IMR-90 (cell line): ENCODE results near the gene TUBG2. TPM values are rescaled to one million over a fixed set of nuclear protein-coding genes. Genes with fewer than 3 reads are reported as not detected.

Experiments
- ATAC-seq: fragments of 200-7000 bp; cut with Tn5 transposase; 2 replicates; pipeline ENCODE4 v1.9.1; 2020; ENCODE audit warnings: low read depth, mild to moderate bottlenecking, moderate library complexity
- BruUV-seq: library from RNA; stranded (reverse); fragments of 400-500 nt; replicated peaks from 2 replicates; lab custom pipeline; 2021; lab: Mats Ljungman, UMichigan
- CTCF ChIA-PET: fragments of 300-600 bp; formaldehyde crosslinking; extraction: SDS; loops from one replicate; lab custom pipeline; 2021; ENCODE audit warnings: antibody characterized with exemption; lab: Yijun Ruan, JAX
- POLR2A ChIA-PET: fragments of 300-600 bp; sonication (Branson Sonifier 250); formaldehyde crosslinking; loops from one replicate; lab custom pipeline; 2022; ENCODE audit warnings: antibody characterized with exemption; ENCODE audit not compliant: unreplicated experiment; lab: Charles Lee
- DNase-seq: peaks from one replicate; pipeline ENCODE4 v3.0.0; 2013
- H2AFZ ChIP-seq: replicated peaks from 2 replicates; pipeline ENCODE3; 2013; ENCODE audit warnings: low read length, mild to moderate bottlenecking; ENCODE audit not compliant: poor library complexity
- H2AK5ac ChIP-seq: 2 replicates; pipeline ENCODE4 v1.6.1; 2013; ENCODE audit warnings: low read depth, low read length, inconsistent platforms
- H2AK9ac ChIP-seq: replicated peaks from 2 replicates; pipeline ENCODE3; 2013; ENCODE audit warnings: mild to moderate bottlenecking, low read depth, low read length, moderate library complexity; ENCODE audit not compliant: poor library complexity
- H2BK120ac ChIP-seq: 2 replicates; pipeline ENCODE4 v1.6.1; 2013; ENCODE audit warnings: low read depth, low read length, inconsistent platforms
- H2BK15ac ChIP-seq: 3 replicates; pipeline ENCODE4 v1.6.1; 2013; ENCODE audit warnings: low read depth, low read length, inconsistent platforms
- H2BK20ac ChIP-seq: 2 replicates; pipeline ENCODE4 v1.6.1; 2013; ENCODE audit warnings: low read depth, mild to moderate bottlenecking, inconsistent platforms, low read length, moderate library complexity
- H2BK5ac ChIP-seq: 2 replicates; pipeline ENCODE4 v1.6.1; 2013; ENCODE audit warnings: mild to moderate bottlenecking, low read depth, low read length, inconsistent platforms; ENCODE audit not compliant: poor library complexity, severe bottlenecking
- H3K14ac ChIP-seq: replicated peaks from 2 replicates; pipeline ENCODE4 v1.6.1; 2013; ENCODE audit warnings: low read depth, low read length, inconsistent platforms
- H3K18ac ChIP-seq: 2 replicates; pipeline ENCODE4 v1.6.1; 2013; ENCODE audit warnings: low read depth, low read length, control low read depth
- H3K23ac ChIP-seq: 2 replicates; pipeline ENCODE4 v1.6.1; 2013; ENCODE audit warnings: low read depth, low read length, inconsistent platforms
- H3K27ac ChIP-seq: 2 replicates; pipeline ENCODE4 v1.5.1; 2013; ENCODE audit warnings: mild to moderate bottlenecking, control low read depth, low read length; ENCODE audit not compliant: insufficient read depth
- H3K27me3 ChIP-seq: 2 replicates; pipeline ENCODE4 v1.6.1; 2013; ENCODE audit warnings: low read length; ENCODE audit not compliant: control insufficient read depth, insufficient read depth
- H3K36me3 ChIP-seq: 2 replicates; pipeline ENCODE4 v1.6.1; 2013; ENCODE audit warnings: low read length, mixed read lengths; ENCODE audit not compliant: control insufficient read depth, insufficient read depth
- H3K4ac ChIP-seq: 2 replicates; pipeline ENCODE4 v1.6.1; 2013; ENCODE audit warnings: low read depth, low read length, inconsistent platforms
- H3K4me1 ChIP-seq: 2 replicates; pipeline ENCODE4 v1.6.1; 2013; ENCODE audit warnings: low read length, mixed read lengths; ENCODE audit not compliant: control insufficient read depth, insufficient read depth
- H3K4me2 ChIP-seq: 2 replicates; pipeline ENCODE4 v1.6.1; 2013; ENCODE audit warnings: low read depth, mild to moderate bottlenecking, control low read depth, low read length, moderate library complexity
- H3K4me3 ChIP-seq: 2 replicates; pipeline ENCODE4 v1.5.1; 2013; ENCODE audit warnings: low read depth, mild to moderate bottlenecking, control low read depth, low read length, moderate library complexity; ENCODE audit not compliant: insufficient read depth
- H3K56ac ChIP-seq: 2 replicates; pipeline ENCODE4 v1.6.1; 2013; ENCODE audit warnings: low read length, inconsistent platforms; ENCODE audit not compliant: insufficient read depth; ENCODE audit errors: extremely low read depth
- H3K79me1 ChIP-seq, 2 experiments: 2 replicates each; pipeline ENCODE4 v1.6.1; 2013; ENCODE audit warnings: low read length in 2 of 2, inconsistent platforms in 1 of 2, low read depth in 1 of 2
- H3K9ac ChIP-seq: 2 replicates; pipeline ENCODE4 v1.6.1; 2013; ENCODE audit warnings: low read depth, low read length, control low read depth
- H3K9me1 ChIP-seq: 2 replicates; pipeline ENCODE4 v1.6.1; 2013; ENCODE audit warnings: low read length, inconsistent platforms; ENCODE audit not compliant: insufficient read depth
- H3K9me3 ChIP-seq: 2 replicates; pipeline ENCODE4 v1.6.1; 2013; ENCODE audit warnings: low read length; ENCODE audit not compliant: control insufficient read depth, insufficient read depth
- H4K20me1 ChIP-seq: 2 replicates; pipeline ENCODE4 v1.6.1; 2013; ENCODE audit warnings: low read length, inconsistent platforms; ENCODE audit not compliant: insufficient read depth
- H4K5ac ChIP-seq: 2 replicates; pipeline ENCODE4 v1.6.1; 2013; ENCODE audit warnings: mild to moderate bottlenecking, low read depth, low read length, control low read depth
- H4K8ac ChIP-seq, 2 experiments: 2 replicates each; pipeline ENCODE4 v1.6.1; 2013; ENCODE audit warnings: low read depth in 2 of 2, low read length in 2 of 2, control low read depth in 1 of 2, inconsistent platforms in 1 of 2
- H4K91ac ChIP-seq: 2 replicates; pipeline ENCODE4 v1.6.1; 2013; ENCODE audit warnings: low read depth, low read length, inconsistent platforms; ENCODE audit not compliant: insufficient read depth
- BHLHE40 ChIP-seq: fragments of 150-350 bp; IDR thresholded peaks from 2 replicates; pipeline ENCODE4 v1.6.1; 2016; ENCODE audit warnings: mild to moderate bottlenecking, low read depth, low read length
- CEBPB ChIP-seq: IDR thresholded peaks from 2 replicates; pipeline ENCODE4 v1.6.1; 2012; ENCODE audit warnings: low read depth, low read length, improper control_type of control experiment
- CHD1 ChIP-seq: IDR thresholded peaks from 2 replicates; pipeline ENCODE4 v1.6.1; 2012; ENCODE audit warnings: low read depth, low read length, improper control_type of control experiment
- FOS ChIP-seq: fragments of 150-350 bp; IDR thresholded peaks from 2 replicates; pipeline ENCODE4 v1.6.1; 2016; ENCODE audit warnings: low read depth, low read length
- MAFK ChIP-seq: IDR thresholded peaks from 2 replicates; pipeline ENCODE4 v1.6.1; 2012; ENCODE audit warnings: low read depth, low read length, improper control_type of control experiment
- MXI1 ChIP-seq: IDR thresholded peaks from 2 replicates; pipeline ENCODE4 v1.6.1; 2012; ENCODE audit warnings: low read depth, mild to moderate bottlenecking, low read length, moderate library complexity, borderline replicate concordance
- NFE2L2 ChIP-seq: fragments of 150-350 bp; IDR thresholded peaks from 2 replicates; pipeline ENCODE4 v1.6.1; 2016; ENCODE audit warnings: low read depth, mild to moderate bottlenecking, low read length
- POLR2A ChIP-seq: IDR thresholded peaks from 2 replicates; pipeline ENCODE4 v1.6.1; 2012; ENCODE audit warnings: mild to moderate bottlenecking, low read depth, low read length
- SMC3 ChIP-seq: fragments of 150-350 bp; IDR thresholded peaks from 2 replicates; pipeline ENCODE4 v1.6.1; 2016; ENCODE audit warnings: low read depth, mild to moderate bottlenecking, antibody characterized with exemption, low read length, moderate library complexity
- WGBS, 2 experiments: methylation state at CpG; one replicate each; pipeline versions ENCODE4 v1.1.5 to v1.1.7; 2013; ENCODE audit warnings: missing lambda C conversion rate in 2 of 2; ENCODE audit not compliant: insufficient read length in 1 of 2; ENCODE audit errors: extremely low coverage in 2 of 2; 5-methylcytosine and 5-hydroxymethylcytosine counted together
- dilution Hi-C: fragments of 300-500 bp; cut with HindIII; formaldehyde crosslinking; loops from one replicate; pipeline ENCODE4 v1.14.3; 2018; ENCODE audit warnings: low sequenced_read_pairs; ENCODE audit not compliant: unreplicated experiment
- in situ Hi-C: fragments of 300-500 bp; cut with MboI; formaldehyde crosslinking; loops from 3 replicates; pipeline ENCODE4 v1.14.3; 2019; ENCODE audit warnings: low sequenced_read_pairs, inconsistent platforms, mixed read lengths
- intact Hi-C: fragments of 100-400 bp; cut with micrococcal nuclease; formaldehyde crosslinking; loops from 2 replicates; pipeline ENCODE4 v1.10.0; 2022
- polyA plus RNA-seq, 3 experiments: library from polyadenylated mRNA; depleted of rRNA; stranded (reverse); fragments of >200 nt; gene quantifications; 2 replicates each; pipeline ENCODE4 v1.2.3, GENCODE V29; 2012; ENCODE audit warnings: low replicate concordance in 1 of 3
- total RNA-seq: library from RNA; depleted of rRNA; stranded (reverse); fragments of >200 nt; gene quantifications from 2 replicates; pipeline ENCODE4 v1.2.3, GENCODE V29; 2012
- TF ChIP-seq, protein P1 (sequence below): conservative IDR thresholded peaks from 2 replicates; pipeline ENCODE4 v1.5.1; 2012; ENCODE audit warnings: mild to moderate bottlenecking, low read depth, low read length, improper control_type of control experiment
- TF ChIP-seq, protein P2 (sequence below): fragments of 150-350 bp; IDR thresholded peaks from 2 replicates; pipeline ENCODE4 v1.6.1; 2017; ENCODE audit warnings: mild to moderate bottlenecking, antibody characterized with exemption, low read length, low read depth
- TF ChIP-seq, protein P3 (sequence below): fragments of 150-350 bp; IDR thresholded peaks from 2 replicates; pipeline ENCODE4 v1.6.1; 2016; ENCODE audit warnings: low read depth, mild to moderate bottlenecking, low read length, moderate library complexity, borderline replicate concordance

Gene TUBG2
- total and polyA plus RNA-seq, 2 of the 4 experiments (the other 2 are of a cell fraction): 3.6 to 24.6 TPM

GRCh38 chr17:42704490-42704836, 45.4 kb downstream of the TUBG2 start:
- DNase-seq: no peak
- Histone ChIP-seq H2BK5ac (no peak overlapping the region), H3K9me1 (no peaks in the 10 kb centered on the region), H3K79me1 (no peaks in the 10 kb centered on the region), H3K4me3 (no peak overlapping the region), H4K8ac (no peak overlapping the region), H3K4me1 (no peaks in the 10 kb centered on the region; the same call in 1 of the 2 replicates), H3K4ac (no peak overlapping the region), H3K9me3 (no peaks in the 10 kb centered on the region), H3K56ac (no peak overlapping the region), H4K5ac (no peak overlapping the region), H3K14ac (no peak overlapping the region), H4K91ac (no peak overlapping the region), H3K36me3 (peaks cover 66% of the 10 kb centered on the region), H3K4me2 (no peak overlapping the region), H2AK5ac (no peak overlapping the region), H4K20me1 (no peaks in the 10 kb centered on the region), H3K18ac (no peak overlapping the region), H2BK15ac (no peak overlapping the region), H2AK9ac (no peak overlapping the region), H2BK20ac (no peak overlapping the region), H2BK120ac (no peak overlapping the region), H3K9ac (no peak overlapping the region), H2AFZ (no peak overlapping the region), H3K23ac (no peak overlapping the region), H3K27ac (no peak overlapping the region), H3K27me3 (no peaks in the 10 kb centered on the region)
- TF ChIP-seq CEBPB: no peak
- TF ChIP-seq NFE2L2: no peak
- no peak for TF ChIP-seq MXI1
- TF ChIP-seq MAFK: no peak
- no peak for TF ChIP-seq CHD1
- TF ChIP-seq, protein P1, sequence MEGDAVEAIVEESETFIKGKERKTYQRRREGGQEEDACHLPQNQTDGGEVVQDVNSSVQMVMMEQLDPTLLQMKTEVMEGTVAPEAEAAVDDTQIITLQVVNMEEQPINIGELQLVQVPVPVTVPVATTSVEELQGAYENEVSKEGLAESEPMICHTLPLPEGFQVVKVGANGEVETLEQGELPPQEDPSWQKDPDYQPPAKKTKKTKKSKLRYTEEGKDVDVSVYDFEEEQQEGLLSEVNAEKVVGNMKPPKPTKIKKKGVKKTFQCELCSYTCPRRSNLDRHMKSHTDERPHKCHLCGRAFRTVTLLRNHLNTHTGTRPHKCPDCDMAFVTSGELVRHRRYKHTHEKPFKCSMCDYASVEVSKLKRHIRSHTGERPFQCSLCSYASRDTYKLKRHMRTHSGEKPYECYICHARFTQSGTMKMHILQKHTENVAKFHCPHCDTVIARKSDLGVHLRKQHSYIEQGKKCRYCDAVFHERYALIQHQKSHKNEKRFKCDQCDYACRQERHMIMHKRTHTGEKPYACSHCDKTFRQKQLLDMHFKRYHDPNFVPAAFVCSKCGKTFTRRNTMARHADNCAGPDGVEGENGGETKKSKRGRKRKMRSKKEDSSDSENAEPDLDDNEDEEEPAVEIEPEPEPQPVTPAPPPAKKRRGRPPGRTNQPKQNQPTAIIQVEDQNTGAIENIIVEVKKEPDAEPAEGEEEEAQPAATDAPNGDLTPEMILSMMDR: no peak
- no peak for TF ChIP-seq BHLHE40
- TF ChIP-seq POLR2A: no peak
- no peak for TF ChIP-seq FOS
- TF ChIP-seq, protein P2, sequence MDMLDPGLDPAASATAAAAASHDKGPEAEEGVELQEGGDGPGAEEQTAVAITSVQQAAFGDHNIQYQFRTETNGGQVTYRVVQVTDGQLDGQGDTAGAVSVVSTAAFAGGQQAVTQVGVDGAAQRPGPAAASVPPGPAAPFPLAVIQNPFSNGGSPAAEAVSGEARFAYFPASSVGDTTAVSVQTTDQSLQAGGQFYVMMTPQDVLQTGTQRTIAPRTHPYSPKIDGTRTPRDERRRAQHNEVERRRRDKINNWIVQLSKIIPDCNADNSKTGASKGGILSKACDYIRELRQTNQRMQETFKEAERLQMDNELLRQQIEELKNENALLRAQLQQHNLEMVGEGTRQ: no peak
- TF ChIP-seq SMC3: no peak
- TF ChIP-seq, protein P3, sequence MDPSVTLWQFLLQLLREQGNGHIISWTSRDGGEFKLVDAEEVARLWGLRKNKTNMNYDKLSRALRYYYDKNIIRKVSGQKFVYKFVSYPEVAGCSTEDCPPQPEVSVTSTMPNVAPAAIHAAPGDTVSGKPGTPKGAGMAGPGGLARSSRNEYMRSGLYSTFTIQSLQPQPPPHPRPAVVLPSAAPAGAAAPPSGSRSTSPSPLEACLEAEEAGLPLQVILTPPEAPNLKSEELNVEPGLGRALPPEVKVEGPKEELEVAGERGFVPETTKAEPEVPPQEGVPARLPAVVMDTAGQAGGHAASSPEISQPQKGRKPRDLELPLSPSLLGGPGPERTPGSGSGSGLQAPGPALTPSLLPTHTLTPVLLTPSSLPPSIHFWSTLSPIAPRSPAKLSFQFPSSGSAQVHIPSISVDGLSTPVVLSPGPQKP: no peak
- in situ Hi-C loops: no loop called here
- ATAC-seq: no peak
- intact Hi-C loops: no loop called here
- ChIA-PET CTCF (interaction anchor here (0.6 kb wide), 1 partner anchor 20 kb away, joined by 5 read pairs; no protein-coding TSS in a partner anchor), POLR2A (no interaction called here)
- no TSS peak for BruUV-seq
- dilution Hi-C loops: no loop called here
- no CpG with 5 or more reads among the region's 5 CpGs for WGBS, 2 experiments
